Ovary (tissue), 3 donors: Measurements from ENCODE around the gene WNK2.

ENCODE experiments used
- CTCF ChIP-seq, 3 donors: fragments of 450-650 bp in 2 of 3; fragments of 200-600 bp in 1 of 3; IDR thresholded peaks; one replicate each; pipeline versions ENCODE4 v1.5.1 to v1.8.0; 2016 to 2022; ENCODE audit warnings: antibody characterized with exemption in 3 of 3, mild to moderate bottlenecking in 1 of 3
- POLR2A ChIP-seq: fragments of 450-650 bp; IDR thresholded peaks from one replicate; pipeline ENCODE4 v1.6.1; 2017; ENCODE audit warnings: antibody characterized with exemption, mild to moderate bottlenecking, moderate library complexity
- donor health status: DM: no; HTN: no; CAD: no.

- no peak for TF ChIP-seq CTCF (IDR thresholded peaks at IDR 0.05)
- no peak for TF ChIP-seq POLR2A
These were observed 62.2 kb downstream of the WNK2 start for GRCh38 chr9:93246111-93246510.
